Body of pancreas (tissue), 4 donors: ENCODE measurements around the gene CUEDC1. TPM values are rescaled to one million over a fixed set of nuclear protein-coding genes. Genes with fewer than 3 reads are reported as not detected.
"Not testable (repeated sequence)": the region's sequence is repeated elsewhere in the genome, so short reads cannot be mapped to it uniquely, and the experiment has no call there.

Experiments used
- ATAC-seq: fragments of 150-250 bp; one replicate; pipeline ENCODE4 v1.9.1; 2016
- DNase-seq, 4 donors: peaks; one replicate each; pipeline ENCODE4 v3.0.0-alpha.2; 2019
- H3K27ac ChIP-seq, 4 donors: fragments of 200-600 bp; sonication (generic); 1 replicate in 3 of 4; 2 replicates in 1 of 4; pipeline versions ENCODE4 v1.5.1 to v1.6.1; 2016 to 2019; ENCODE audit warnings: mild to moderate bottlenecking in 1 of 4, mixed read lengths in 1 of 4, moderate library complexity in 1 of 4
- H3K27me3 ChIP-seq, 2 donors: fragments of 200-600 bp; sonication (generic); one replicate each; pipeline ENCODE4 v1.6.0; 2016; ENCODE audit warnings: mild to moderate bottlenecking in 1 of 2
- H3K36me3 ChIP-seq, 2 donors: fragments of 200-600 bp; sonication (generic); replicated peaks in 1 of 2; 2 replicates each; pipeline ENCODE4 v1.5.1; 2016; ENCODE audit warnings: low read depth in 2 of 2; ENCODE audit not compliant: insufficient read depth in 1 of 2
- H3K4me1 ChIP-seq: fragments of 200-600 bp; sonication (generic); one replicate; pipeline ENCODE4 v1.6.0; 2016
- H3K4me3 ChIP-seq, 2 donors: fragments of 200-600 bp; sonication (generic); 1 replicate in 1 of 2; 2 replicates in 1 of 2; pipeline ENCODE4 v1.5.1; 2016 to 2019
- H3K9me3 ChIP-seq, 3 donors: fragments of 200-600 bp; sonication (generic); 1 replicate in 2 of 3; 2 replicates in 1 of 3; pipeline ENCODE4 v1.5.1; 2016
- CTCF ChIP-seq, 7 experiments: fragments of 450-650 bp in 4 of 7; fragments of 200-600 bp in 3 of 7; sonication (generic) in 3 of 7; IDR thresholded peaks; one replicate each; pipeline ENCODE4 v1.5.1; 2016 to 2019; ENCODE audit warnings: antibody characterized with exemption in 7 of 7
- POLR2A ChIP-seq, 3 donors: fragments of 450-650 bp; IDR thresholded peaks; one replicate each; pipeline ENCODE4 v1.6.1; 2016; ENCODE audit warnings: antibody characterized with exemption in 3 of 3, mild to moderate bottlenecking in 2 of 3
- WGBS, 2 donors: methylation state at CpG; one replicate each; pipeline ENCODE4 v1.1.5; 2017; 5-methylcytosine and 5-hydroxymethylcytosine counted together
- intact Hi-C: fragments of 100-400 bp; cut with DNase I; formaldehyde crosslinking; loops from one replicate; pipeline ENCODE4 v1.15.1; 2023
- total RNA-seq, 2 donors: library from RNA; depleted of rRNA; stranded (reverse); fragments of >200 nt; gene quantifications; one replicate each; pipeline ENCODE4 v1.1.0, GENCODE V29; 2016

The CUEDC1 gene
- total RNA-seq, 2 donors from 2014 or later, result 35.8 to 48.1 TPM

GRCh38 chr17:57982452-57983170 lies 27.4 kb upstream of the CUEDC1 start:
- DNase-seq (no peak), ATAC-seq (no peak)
- no peak for TF ChIP-seq CTCF (IDR thresholded peaks at IDR 0.05)
- Histone ChIP-seq H3K27me3 (no peaks in the 10 kb centered on the region), H3K4me3 (no peak overlapping the region), H3K36me3 (peaks cover 0 to 10% of the 10 kb centered on the region in 2 donors), H3K4me1 (peaks cover 51% of the 10 kb centered on the region), H3K27ac (no peak overlapping the region), H3K9me3 (no peaks in the 10 kb centered on the region)
- intact Hi-C loops, result no loop called here
- 66 to 68% methylated on average over 13 to 14 of the region's 14 CpGs for WGBS, 2 donors

- Histone ChIP-seq H3K27ac (no peak overlapping the region), H3K9me3 (no peaks in the 10 kb centered on the region), H3K36me3 (peaks cover 0 to 18% of the 10 kb centered on the region in 2 donors), H3K4me3 (no peak overlapping the region), H3K27me3 (no peaks in the 10 kb centered on the region), H3K4me1 (peaks cover 48% of the 10 kb centered on the region)
- WGBS, 2 donors, result 86 to 94% methylated on average over 4 of the region's 4 CpGs
- ATAC-seq (no peak), DNase-seq (no peak)
- TF ChIP-seq POLR2A (IDR thresholded peaks at IDR 0.05), result no peak
- TF ChIP-seq CTCF (IDR thresholded peaks at IDR 0.05), result no peak
- intact Hi-C loops, result no loop called here
Measured at GRCh38 chr17:57980522-57980921, 25.3 kb upstream of the CUEDC1 start.

- 39 to 48% methylated on average over 1 of the region's 1 CpG for WGBS, 2 donors
- Histone ChIP-seq H3K27me3 (no peaks in the 10 kb centered on the region), H3K4me3 (no peak overlapping the region), H3K27ac (no peak overlapping the region), H3K36me3 (peaks cover 0 to 18% of the 10 kb centered on the region in 2 donors), H3K9me3 (no peaks in the 10 kb centered on the region), H3K4me1 (peaks cover 41% of the 10 kb centered on the region)
- no peak for DNase-seq
- TF ChIP-seq POLR2A (IDR thresholded peaks at IDR 0.05), result no peak
- no peak for TF ChIP-seq CTCF (IDR thresholded peaks at IDR 0.05)
- intact Hi-C loops, result no loop called here
- ATAC-seq, result no peak
Measured at GRCh38 chr17:57979076-57979475, 23.9 kb upstream of the CUEDC1 start.

GRCh38 chr17:57976594-57976993 lies 21.4 kb upstream of the CUEDC1 start:
- TF ChIP-seq POLR2A (IDR thresholded peaks at IDR 0.05) (no peak), CTCF (IDR thresholded peaks at IDR 0.05) (no peak)
- Histone ChIP-seq H3K27ac (no peak overlapping the region), H3K4me1 (peaks cover 18% of the 10 kb centered on the region), H3K27me3 (no peaks in the 10 kb centered on the region), H3K4me3 (no peak overlapping the region), H3K9me3 (no peaks in the 10 kb centered on the region), H3K36me3 (peaks cover 0 to 21% of the 10 kb centered on the region in 2 donors)
- intact Hi-C loops, result no loop called here
- WGBS, 2 donors, result 73 to 87% methylated on average over 3 of the region's 3 CpGs
- DNase-seq (no peak), ATAC-seq (no peak)

GRCh38 chr17:57975044-57975443 lies 19.8 kb upstream of the CUEDC1 start:
- no peak for DNase-seq
- Histone ChIP-seq H3K27me3 (no peaks in the 10 kb centered on the region), H3K36me3 (peaks cover 0 to 19% of the 10 kb centered on the region in 2 donors), H3K9me3 (no peaks in the 10 kb centered on the region), H3K4me3 (no peak overlapping the region), H3K27ac (peak overlapping the region in 2 of 4 donors; percentile 2 to 10), H3K4me1 (peaks cover 14% of the 10 kb centered on the region)
- intact Hi-C loops, result no loop called here
- TF ChIP-seq POLR2A (IDR thresholded peaks at IDR 0.05), result no peak
- no peak for TF ChIP-seq CTCF (IDR thresholded peaks at IDR 0.05)
- peak; percentile 74 for ATAC-seq
- WGBS, 2 donors, result 2 to 27% methylated on average over 1 of the region's 1 CpG

GRCh38 chr17:57974053-57974824 lies 19.0 kb upstream of the CUEDC1 start:
- H3K4me3 ChIP-seq, H3K9me3 ChIP-seq, H3K27ac ChIP-seq, intact Hi-C loops, DNase-seq, H3K27me3 ChIP-seq, ATAC-seq: not testable (repeated sequence)
- Histone ChIP-seq H3K4me1 (peaks cover 14% of the 10 kb centered on the region), H3K36me3 (peaks cover 0 to 16% of the 10 kb centered on the region in 2 donors)
- WGBS, 2 donors, result 86 to 88% methylated on average over 4 of the region's 4 CpGs
